K562 (cell line): ENCODE results near the gene MAST1. TPM values are rescaled to one million over a fixed set of nuclear protein-coding genes. Genes with fewer than 3 reads are reported as not detected.

ENCODE experiments used
- ATAC-seq: fragments of 200-7000 bp; cut with Tn5 transposase; 3 replicates; pipeline ENCODE4 v1.9.1; 2020; ENCODE audit warnings: moderate library complexity
- BruUV-seq: library from RNA; stranded (reverse); fragments of 400-500 nt; replicated peaks from 2 replicates; lab custom pipeline; 2021; lab: Mats Ljungman, UMichigan
- CTCF ChIA-PET: fragments of 300-600 bp; formaldehyde crosslinking; extraction: SDS; loops from one replicate; lab custom pipeline; 2021; ENCODE audit warnings: low intra/inter-chr PET ratio; lab: Yijun Ruan, JAX
- POLR2A ChIA-PET: fragments of 300-600, 350-650 bp; sonication (Branson Sonifier 250); formaldehyde crosslinking; extraction: SDS; loops from one replicate; lab custom pipeline; 2021; ENCODE audit warnings: antibody characterized with exemption, inconsistent platforms; lab: Yijun Ruan, JAX
- DNase-seq, 4 experiments: peaks; one replicate each; pipeline versions ENCODE4 v3.0.0 to v3.0.0-alpha.2; 2011 to 2018; ENCODE audit warnings: low spot score in 3 of 4, mixed read lengths in 3 of 4; ENCODE audit errors: extremely low read depth in 1 of 4
- FAIRE-seq: peaks from 2 replicates; lab custom pipeline; 2011; peaks lifted over from hg19 to GRCh38; lab: Jason Lieb, UNC
- H2AFZ ChIP-seq: 2 replicates; pipeline ENCODE4 v1.6.0; 2011; ENCODE audit warnings: low read depth, low read length, control low read depth, inconsistent platforms
- H3K27ac ChIP-seq: fragments of 200-600 bp; 3 replicates; pipeline ENCODE4 v1.8.0; 2011; ENCODE audit warnings: low read depth, mild to moderate bottlenecking, control low read depth, inconsistent platforms, low read length, moderate library complexity, mixed read lengths; ENCODE audit errors: extremely low read depth
- H3K27me3 ChIP-seq, 2 experiments: fragments of 300-600 bp in 1 of 2; 2 replicates in 1 of 2; 3 replicates in 1 of 2; pipeline versions ENCODE4 v1.6.0 to v1.8.0; 2011; ENCODE audit warnings: inconsistent platforms in 2 of 2, low read length in 2 of 2, mild to moderate bottlenecking in 1 of 2, mixed read lengths in 1 of 2, moderate library complexity in 1 of 2; ENCODE audit not compliant: control insufficient read depth in 2 of 2, insufficient read depth in 2 of 2
- H3K36me3 ChIP-seq: fragments of 300-600 bp; 3 replicates; pipeline ENCODE4 v1.8.0; 2011; ENCODE audit warnings: mild to moderate bottlenecking, low read length, inconsistent platforms; ENCODE audit not compliant: control insufficient read depth, insufficient read depth
- H3K4me1 ChIP-seq, 2 experiments: fragments of 200-600 bp in 1 of 2; replicated peaks in 1 of 2; 2 replicates in 1 of 2; 3 replicates in 1 of 2; pipeline versions ENCODE4 v1.5.1 to v1.8.0; 2011; ENCODE audit warnings: inconsistent platforms in 2 of 2, low read length in 2 of 2, mild to moderate bottlenecking in 1 of 2, mixed read lengths in 1 of 2, moderate library complexity in 1 of 2; ENCODE audit not compliant: control insufficient read depth in 2 of 2, insufficient read depth in 2 of 2
- H3K4me2 ChIP-seq: 2 replicates; pipeline ENCODE4 v1.6.1; 2011; ENCODE audit warnings: low read length, control low read depth, inconsistent platforms, mixed read lengths; ENCODE audit not compliant: insufficient read depth
- H3K4me3 ChIP-seq: fragments of 200-600 bp; sonication (generic), shearing (Covaris generic); 2 replicates; pipeline ENCODE4 v1.5.1; 2016; ENCODE audit warnings: control low read depth, inconsistent platforms
- H3K79me2 ChIP-seq: fragments of 200-600 bp; 3 replicates; pipeline ENCODE4 v1.8.0; 2011; ENCODE audit warnings: low read length, inconsistent platforms; ENCODE audit not compliant: control insufficient read depth, insufficient read depth
- H3K9ac ChIP-seq, 2 experiments: 2 replicates each; pipeline versions ENCODE4 v1.6.0 to v1.6.1; 2011; ENCODE audit warnings: low read depth in 2 of 2, low read length in 2 of 2, control low read depth in 1 of 2, inconsistent platforms in 1 of 2, mild to moderate bottlenecking in 1 of 2, mixed read lengths in 1 of 2; ENCODE audit not compliant: insufficient read depth in 1 of 2
- H3K9me1 ChIP-seq: one replicate; pipeline ENCODE4 v1.6.0; 2011; ENCODE audit warnings: inconsistent platforms, mild to moderate bottlenecking, low read length, moderate library complexity; ENCODE audit not compliant: control insufficient read depth, insufficient read depth
- H3K9me3 ChIP-seq: replicated peaks from 2 replicates; pipeline ENCODE4 v1.5.1; 2011; ENCODE audit warnings: low read depth, low read length, inconsistent platforms; ENCODE audit not compliant: control insufficient read depth, insufficient read depth
- H4K20me1 ChIP-seq: replicated peaks from 2 replicates; pipeline ENCODE4 v1.6.1; 2011; ENCODE audit warnings: low read length, inconsistent platforms, mixed read lengths; ENCODE audit not compliant: control insufficient read depth, insufficient read depth
- GATA2 ChIP-seq: sonication (generic); formaldehyde crosslinking; IDR thresholded peaks from 2 replicates; pipeline ENCODE4 v1.4.0; 2020; ENCODE audit warnings: mild to moderate bottlenecking, missing genetic modification reagents
- YY1 ChIP-seq, 3 experiments: IDR thresholded peaks; 2 replicates each; pipeline ENCODE4 v1.6.1; 2011; ENCODE audit warnings: low read length in 2 of 3, mild to moderate bottlenecking in 2 of 3, moderate library complexity in 2 of 3, borderline replicate concordance in 1 of 3, control low read depth in 1 of 3, low read depth in 1 of 3; ENCODE audit not compliant: insufficient read depth in 3 of 3, insufficient replicate concordance in 2 of 3, control insufficient read depth in 1 of 3, insufficient read length in 1 of 3; ENCODE audit errors: extremely low read depth in 1 of 3
- ZNF766 ChIP-seq: fragments of 200-800 bp; sonication (Bioruptor generic); conservative IDR thresholded peaks from 2 replicates; pipeline ENCODE4 v1.6.1; 2016; ENCODE audit warnings: missing genetic modification characterization, missing compliant biosample characterization
- ZNF785 ChIP-seq: fragments of 250-450 bp; sonication (Bioruptor Pico); IDR thresholded peaks from 2 replicates; pipeline ENCODE4 v1.4.0; 2020; ENCODE audit warnings: mild to moderate bottlenecking
- WGBS: fragments of 100-300 bp; shearing (Covaris generic); methylation state at CpG from one replicate; pipeline ENCODE4 v1.1.6; 2016; ENCODE audit warnings: low coverage, mixed read lengths; ENCODE audit not compliant: insufficient coverage; ENCODE audit errors: missing lambda C conversion rate; 5-methylcytosine and 5-hydroxymethylcytosine counted together
- in situ Hi-C: fragments of 300-500 bp; cut with MboI; formaldehyde crosslinking; loops from 4 replicates; pipeline ENCODE4 v1.15.0; 2018; ENCODE audit warnings: inconsistent platforms, mixed read lengths
- intact Hi-C: fragments of 100-400 bp; cut with micrococcal nuclease; formaldehyde crosslinking; loops from 2 replicates; pipeline ENCODE4 v1.14.2; 2022
- polyA plus RNA-seq, 8 experiments: library from polyadenylated mRNA; depleted of rRNA in 4 of 8; stranded (reverse) in 5 of 8; unstranded in 3 of 8; fragments of >200 nt; fragmentation: Nextera tagmentation in 2 of 8; fragmentation: Illumina TruSeq in 1 of 8; extraction: Ambion mirVana in 2 of 8; extraction: Trizol in 1 of 8; gene quantifications; 2 replicates each; pipeline versions ENCODE4 v1.2.1 to v1.2.3, GENCODE V29; 2011 to 2014; ENCODE audit warnings: inconsistent platforms in 1 of 8, missing spikeins in 1 of 8
- total RNA-seq, 7 experiments: library from RNA; depleted of rRNA in 6 of 7; stranded (reverse); fragments of >200 nt in 6 of 7; fragmentation: Illumina TruSeq in 2 of 7; extraction: Trizol in 2 of 7; gene quantifications; 2 replicates each; pipeline versions ENCODE4 v1.2.1 to v1.2.3, GENCODE V29; 2011 to 2021; ENCODE audit warnings: low replicate concordance in 1 of 7

MAST1 gene
- total and polyA plus RNA-seq, 9 of the 15 experiments (the other 6 are each of a cell fraction or from before 2014, with no cell fraction given): 0.48 to 10.3 (median 3.9) TPM

- H3K4me1 ChIP-seq: peaks cover 4 to 13% of the 10 kb centered on the region in 2 experiments; a peak in 3 of 5 replicates
- TF ChIP-seq ZNF766 (CRISPR knock-in tag): no peak
- no peak for TF ChIP-seq ZNF785 (CRISPR knock-in tag)
- no peak for TF ChIP-seq GATA2
- peak in 1 of 3 experiments; percentile 68 for TF ChIP-seq YY1 (IDR thresholded peaks at IDR 0.05; ENCODE audit: borderline replicate concordance in 1 of 3, control insufficient read depth in 1 of 3, extremely low read depth in 1 of 3, insufficient read depth in 3 of 3, insufficient read length in 1 of 3, insufficient replicate concordance in 2 of 3, low read depth in 1 of 3, low read length in 2 of 3)
- in situ Hi-C loops (no loop called here), intact Hi-C loops (no loop called here)
- no TSS peak for BruUV-seq
- CTCF ChIA-PET: interaction anchor here (0.6 kb wide), 1 partner anchor 377 kb away, joined by 3 read pairs; no protein-coding TSS in a partner anchor
- H3K9me3 ChIP-seq: no peaks in the 10 kb centered on the region
- H3K36me3 ChIP-seq: no peaks in the 10 kb centered on the region
- no peaks in the 10 kb centered on the region for H4K20me1 ChIP-seq
- no peak for DNase-seq
- no peaks in the 10 kb centered on the region for H3K27me3 ChIP-seq
- no peaks in the 10 kb centered on the region for H3K79me2 ChIP-seq
- no peak for FAIRE-seq
- POLR2A ChIA-PET: interaction anchor here (0.6 to 1.6 kb wide), 3 partner anchors 16 to 1010 kb away, joined by 3 to 6 read pairs (median 5); partner anchors contain the start of genes PRDX2, RNASEH2A and THSD8
- no peak overlapping the region for H3K4me2 ChIP-seq
- H3K27ac ChIP-seq: no peak overlapping the region
- H3K9me1 ChIP-seq: peaks cover 3% of the 10 kb centered on the region
- no peak overlapping the region for H3K4me3 ChIP-seq
- no peak overlapping the region for H3K9ac ChIP-seq
- 48% methylated on average over 2 of the region's 2 CpGs for WGBS
- ATAC-seq: no peak
- H2AFZ ChIP-seq: no peak overlapping the region
Observed at GRCh38 chr19:12821761-12822160, 16.6 kb upstream of the MAST1 start.
